ENCODE results near the gene HPSE2.

DNA sequence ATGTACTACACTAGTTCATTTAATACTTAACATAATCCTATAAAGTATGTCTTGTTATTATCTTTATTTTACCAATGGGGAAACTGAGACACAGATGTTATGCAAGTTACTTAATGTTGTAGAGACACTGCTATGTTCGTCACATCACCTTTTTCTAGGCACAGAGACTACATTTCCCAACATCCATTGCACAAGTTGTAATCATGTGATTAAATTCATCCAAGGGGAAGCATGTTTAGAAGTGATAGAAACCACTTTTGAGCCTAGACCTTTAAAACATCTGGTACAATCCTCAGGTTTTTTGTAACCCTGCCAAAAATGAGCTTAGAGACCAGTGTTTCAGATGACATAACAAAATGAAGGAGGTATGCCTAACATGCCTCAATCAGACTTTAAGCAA is 402.1 kb downstream of the HPSE2 start:
- TF ChIP-seq TAF1 (IDR thresholded peaks at IDR 0.05; ENCODE audit: low read depth, low read length) (no peak), POLR2A (IDR thresholded peaks at IDR 0.05; ENCODE audit: low read depth, low read length) (no peak), POU2F2 (IDR thresholded peaks at IDR 0.05; ENCODE audit: low read depth, low read length) (no peak)

All from GM12891 (cell line).